ENCODE data around the gene PGM2L1. TPM values are rescaled to one million over a fixed set of nuclear protein-coding genes. Genes with fewer than 3 reads are reported as not detected.
"Not testable (repeated sequence)": the region's sequence is repeated elsewhere in the genome, so short reads cannot be mapped to it uniquely, and the experiment has no call there.

The PGM2L1 gene
- total and polyA plus RNA-seq, 4 donors, result 0.33 to 8.2 (median 1.2) TPM

DNA sequence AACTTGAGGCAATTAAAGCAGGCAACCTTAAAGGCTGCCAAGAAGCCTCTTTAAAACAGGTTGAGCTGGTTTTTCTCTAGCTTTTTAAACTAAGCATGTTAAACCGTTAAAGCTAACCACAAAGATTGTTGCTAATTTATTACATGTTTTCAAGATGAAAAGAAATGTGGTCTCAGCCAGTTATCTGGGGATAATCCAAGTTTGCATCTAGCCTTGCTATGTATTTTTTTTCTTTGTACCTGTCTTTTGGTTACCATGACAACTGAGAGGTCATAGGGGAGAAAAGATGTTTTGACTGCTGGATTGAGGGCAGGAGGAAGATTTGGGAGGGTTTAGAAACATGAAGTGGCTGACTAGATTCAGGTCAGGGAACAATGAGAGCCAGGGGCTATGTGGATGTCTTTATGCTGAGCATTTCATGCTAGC lies 19.2 kb upstream of the PGM2L1 start:
- no peak for TF ChIP-seq HNF4G (IDR thresholded peaks at IDR 0.05)
- no peak for TF ChIP-seq YY1 (IDR thresholded peaks at IDR 0.05)
- TF ChIP-seq FOXA1 (IDR thresholded peaks at IDR 0.05), result no peak
- no peak for TF ChIP-seq RAD21 (IDR thresholded peaks at IDR 0.05)
- no peak for TF ChIP-seq FOXA2 (IDR thresholded peaks at IDR 0.05)
- TF ChIP-seq, protein P1, sequence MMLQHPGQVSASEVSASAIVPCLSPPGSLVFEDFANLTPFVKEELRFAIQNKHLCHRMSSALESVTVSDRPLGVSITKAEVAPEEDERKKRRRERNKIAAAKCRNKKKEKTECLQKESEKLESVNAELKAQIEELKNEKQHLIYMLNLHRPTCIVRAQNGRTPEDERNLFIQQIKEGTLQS (IDR thresholded peaks at IDR 0.05), result no peak
- TF ChIP-seq, protein P2, sequence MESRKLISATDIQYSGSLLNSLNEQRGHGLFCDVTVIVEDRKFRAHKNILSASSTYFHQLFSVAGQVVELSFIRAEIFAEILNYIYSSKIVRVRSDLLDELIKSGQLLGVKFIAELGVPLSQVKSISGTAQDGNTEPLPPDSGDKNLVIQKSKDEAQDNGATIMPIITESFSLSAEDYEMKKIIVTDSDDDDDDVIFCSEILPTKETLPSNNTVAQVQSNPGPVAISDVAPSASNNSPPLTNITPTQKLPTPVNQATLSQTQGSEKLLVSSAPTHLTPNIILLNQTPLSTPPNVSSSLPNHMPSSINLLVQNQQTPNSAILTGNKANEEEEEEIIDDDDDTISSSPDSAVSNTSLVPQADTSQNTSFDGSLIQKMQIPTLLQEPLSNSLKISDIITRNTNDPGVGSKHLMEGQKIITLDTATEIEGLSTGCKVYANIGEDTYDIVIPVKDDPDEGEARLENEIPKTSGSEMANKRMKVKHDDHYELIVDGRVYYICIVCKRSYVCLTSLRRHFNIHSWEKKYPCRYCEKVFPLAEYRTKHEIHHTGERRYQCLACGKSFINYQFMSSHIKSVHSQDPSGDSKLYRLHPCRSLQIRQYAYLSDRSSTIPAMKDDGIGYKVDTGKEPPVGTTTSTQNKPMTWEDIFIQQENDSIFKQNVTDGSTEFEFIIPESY (IDR thresholded peaks at IDR 0.05), result no peak
- TF ChIP-seq NR2F2 (IDR thresholded peaks at IDR 0.05), result no peak
- TF ChIP-seq, protein P3, sequence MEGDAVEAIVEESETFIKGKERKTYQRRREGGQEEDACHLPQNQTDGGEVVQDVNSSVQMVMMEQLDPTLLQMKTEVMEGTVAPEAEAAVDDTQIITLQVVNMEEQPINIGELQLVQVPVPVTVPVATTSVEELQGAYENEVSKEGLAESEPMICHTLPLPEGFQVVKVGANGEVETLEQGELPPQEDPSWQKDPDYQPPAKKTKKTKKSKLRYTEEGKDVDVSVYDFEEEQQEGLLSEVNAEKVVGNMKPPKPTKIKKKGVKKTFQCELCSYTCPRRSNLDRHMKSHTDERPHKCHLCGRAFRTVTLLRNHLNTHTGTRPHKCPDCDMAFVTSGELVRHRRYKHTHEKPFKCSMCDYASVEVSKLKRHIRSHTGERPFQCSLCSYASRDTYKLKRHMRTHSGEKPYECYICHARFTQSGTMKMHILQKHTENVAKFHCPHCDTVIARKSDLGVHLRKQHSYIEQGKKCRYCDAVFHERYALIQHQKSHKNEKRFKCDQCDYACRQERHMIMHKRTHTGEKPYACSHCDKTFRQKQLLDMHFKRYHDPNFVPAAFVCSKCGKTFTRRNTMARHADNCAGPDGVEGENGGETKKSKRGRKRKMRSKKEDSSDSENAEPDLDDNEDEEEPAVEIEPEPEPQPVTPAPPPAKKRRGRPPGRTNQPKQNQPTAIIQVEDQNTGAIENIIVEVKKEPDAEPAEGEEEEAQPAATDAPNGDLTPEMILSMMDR (IDR thresholded peaks at IDR 0.05; ENCODE audit: low read depth, low read length, missing input control), result no peak
- TF ChIP-seq JUND (IDR thresholded peaks at IDR 0.05), result no peak
- TF ChIP-seq, protein P4, sequence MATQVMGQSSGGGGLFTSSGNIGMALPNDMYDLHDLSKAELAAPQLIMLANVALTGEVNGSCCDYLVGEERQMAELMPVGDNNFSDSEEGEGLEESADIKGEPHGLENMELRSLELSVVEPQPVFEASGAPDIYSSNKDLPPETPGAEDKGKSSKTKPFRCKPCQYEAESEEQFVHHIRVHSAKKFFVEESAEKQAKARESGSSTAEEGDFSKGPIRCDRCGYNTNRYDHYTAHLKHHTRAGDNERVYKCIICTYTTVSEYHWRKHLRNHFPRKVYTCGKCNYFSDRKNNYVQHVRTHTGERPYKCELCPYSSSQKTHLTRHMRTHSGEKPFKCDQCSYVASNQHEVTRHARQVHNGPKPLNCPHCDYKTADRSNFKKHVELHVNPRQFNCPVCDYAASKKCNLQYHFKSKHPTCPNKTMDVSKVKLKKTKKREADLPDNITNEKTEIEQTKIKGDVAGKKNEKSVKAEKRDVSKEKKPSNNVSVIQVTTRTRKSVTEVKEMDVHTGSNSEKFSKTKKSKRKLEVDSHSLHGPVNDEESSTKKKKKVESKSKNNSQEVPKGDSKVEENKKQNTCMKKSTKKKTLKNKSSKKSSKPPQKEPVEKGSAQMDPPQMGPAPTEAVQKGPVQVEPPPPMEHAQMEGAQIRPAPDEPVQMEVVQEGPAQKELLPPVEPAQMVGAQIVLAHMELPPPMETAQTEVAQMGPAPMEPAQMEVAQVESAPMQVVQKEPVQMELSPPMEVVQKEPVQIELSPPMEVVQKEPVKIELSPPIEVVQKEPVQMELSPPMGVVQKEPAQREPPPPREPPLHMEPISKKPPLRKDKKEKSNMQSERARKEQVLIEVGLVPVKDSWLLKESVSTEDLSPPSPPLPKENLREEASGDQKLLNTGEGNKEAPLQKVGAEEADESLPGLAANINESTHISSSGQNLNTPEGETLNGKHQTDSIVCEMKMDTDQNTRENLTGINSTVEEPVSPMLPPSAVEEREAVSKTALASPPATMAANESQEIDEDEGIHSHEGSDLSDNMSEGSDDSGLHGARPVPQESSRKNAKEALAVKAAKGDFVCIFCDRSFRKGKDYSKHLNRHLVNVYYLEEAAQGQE (IDR thresholded peaks at IDR 0.05), result no peak
- TF ChIP-seq RXRA (IDR thresholded peaks at IDR 0.05), result no peak
- TF ChIP-seq EGR1 (IDR thresholded peaks at IDR 0.05; ENCODE audit: low read depth in 2 of 2), result no peak
- TF ChIP-seq GABPA (IDR thresholded peaks at IDR 0.05 in 1 of 2, conservative IDR thresholded peaks at IDR 0.05 in 1 of 2), result no peak
- H3K9ac ChIP-seq (ENCODE audit: low read depth in 1 of 2, low read length in 2 of 2), result no peak overlapping the region
- no peaks in the 10 kb centered on the region for H3K4me1 ChIP-seq (ENCODE audit: control insufficient read depth in 4 of 4, insufficient read depth in 4 of 4, low read length in 3 of 4)
- no peak for DNase-seq (ENCODE audit: low spot score)
- H3K4me3 ChIP-seq (ENCODE audit: low read depth in 1 of 3, low read length in 3 of 3), result no peak overlapping the region
- H3K36me3 ChIP-seq (ENCODE audit: control insufficient read depth in 4 of 4, insufficient read depth in 3 of 4, low read depth in 1 of 4, low read length in 3 of 4), result no peaks in the 10 kb centered on the region
- no peaks in the 10 kb centered on the region for H3K9me3 ChIP-seq (ENCODE audit: control insufficient read depth in 4 of 4, low read length in 3 of 4)
- H3K27me3 ChIP-seq (ENCODE audit: control insufficient read depth in 4 of 4, insufficient read depth in 4 of 4, low read length in 3 of 4), result no peaks in the 10 kb centered on the region
- 57% methylated on average over 1 of the region's 1 CpG for WGBS
- no peak overlapping the region for H3K27ac ChIP-seq (ENCODE audit: low read depth in 1 of 2, low read length in 2 of 2)

DNA sequence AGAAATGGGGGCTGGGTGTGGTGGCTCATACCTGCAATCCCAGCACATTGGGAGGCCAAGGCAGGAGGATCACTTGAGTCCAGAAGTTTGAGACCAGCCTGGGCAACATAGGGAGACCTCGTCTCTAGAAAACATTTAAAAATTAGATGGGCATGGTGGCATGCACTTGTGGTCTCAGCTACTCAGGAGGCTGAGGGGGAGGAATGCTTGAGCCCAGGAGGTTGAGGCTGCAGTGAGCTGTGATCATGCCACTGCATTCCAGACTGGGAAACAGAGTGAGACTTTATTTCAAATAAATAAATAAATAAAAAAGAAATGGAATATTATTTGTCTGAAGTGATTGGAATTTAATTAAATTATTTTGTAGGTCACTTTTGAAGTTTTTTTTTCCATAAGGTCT lies 18.7 kb upstream of the PGM2L1 start:
- not testable (repeated sequence) for H3K4me1 ChIP-seq (ENCODE audit: control insufficient read depth in 4 of 4, insufficient read depth in 4 of 4, low read length in 3 of 4); H3K4me3 ChIP-seq (ENCODE audit: low read depth in 1 of 3, low read length in 3 of 3); H3K9me3 ChIP-seq (ENCODE audit: control insufficient read depth in 4 of 4, low read length in 3 of 4); H3K36me3 ChIP-seq (ENCODE audit: control insufficient read depth in 4 of 4, insufficient read depth in 3 of 4, low read depth in 1 of 4, low read length in 3 of 4); H3K9ac ChIP-seq (ENCODE audit: low read depth in 1 of 2, low read length in 2 of 2); H3K27me3 ChIP-seq (ENCODE audit: control insufficient read depth in 4 of 4, insufficient read depth in 4 of 4, low read length in 3 of 4); DNase-seq (ENCODE audit: low spot score); H3K27ac ChIP-seq (ENCODE audit: low read depth in 1 of 2, low read length in 2 of 2)
- WGBS, result 82% methylated on average over 1 of the region's 1 CpG

Measured in liver (tissue), 9 donors.